HepG2 (cell line): Measurements from ENCODE around the gene NLRP6.

ENCODE experiments used
- NCOA2 ChIP-seq: sonication (generic); formaldehyde crosslinking; IDR thresholded peaks from 2 replicates; pipeline ENCODE4 v1.8.0; 2022; ENCODE audit warnings: inconsistent platforms
- POLR2A ChIP-seq, 2 experiments: IDR thresholded peaks; 2 replicates each; pipeline ENCODE4 v1.6.1; 2011; ENCODE audit warnings: low read depth in 2 of 2, low read length in 2 of 2, mild to moderate bottlenecking in 1 of 2, moderate library complexity in 1 of 2; ENCODE audit not compliant: insufficient read depth in 1 of 2
- TF ChIP-seq, protein P1 (sequence below): sonication (generic); formaldehyde crosslinking; IDR thresholded peaks from 2 replicates; pipeline ENCODE4 v1.5.0; 2020; ENCODE audit warnings: mild to moderate bottlenecking, missing genetic modification reagents, moderate library complexity

DNA sequence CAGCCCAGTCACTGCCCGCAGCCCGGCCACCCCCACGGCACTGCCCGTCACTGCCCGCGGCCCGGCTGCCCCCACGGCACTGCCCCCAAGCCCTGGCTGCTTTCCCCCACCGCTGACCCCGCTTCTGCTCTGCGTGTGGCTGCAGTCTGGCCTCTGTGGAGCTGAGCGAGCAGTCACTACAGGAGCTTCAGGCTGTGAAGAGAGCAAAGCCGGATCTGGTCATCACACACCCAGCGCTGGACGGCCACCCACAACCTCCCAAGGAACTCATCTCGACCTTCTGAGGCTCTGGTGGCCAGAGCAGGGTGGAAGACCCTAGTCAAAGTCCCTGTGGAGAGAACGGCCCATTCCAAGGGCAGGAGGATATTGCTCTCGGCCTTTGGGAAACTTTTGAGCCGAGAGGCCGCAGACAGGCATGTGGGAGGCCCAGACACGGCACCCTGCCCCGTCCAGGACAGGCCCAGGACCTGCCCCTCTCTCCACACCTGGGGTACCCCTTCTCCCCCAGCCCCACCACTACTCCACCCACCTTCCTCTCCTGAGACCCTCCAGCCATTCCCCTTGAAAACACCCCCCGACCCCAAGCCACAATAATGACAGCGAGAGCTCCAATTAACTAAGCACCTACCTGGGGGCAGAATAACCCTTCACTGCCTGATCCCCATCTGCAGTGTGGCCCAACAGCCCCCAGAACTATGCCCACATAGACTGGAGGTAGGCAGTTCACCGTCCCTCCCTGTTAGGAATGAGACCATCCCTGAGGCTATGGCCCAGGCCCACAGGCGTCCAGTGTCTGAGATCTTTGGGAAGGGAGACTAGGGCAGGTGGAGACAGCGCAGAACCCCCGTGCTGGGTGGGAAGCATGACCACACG lies 7.0 kb downstream of the NLRP6 start:
- no peak for TF ChIP-seq NCOA2 (CRISPR knock-in tag)
- TF ChIP-seq POLR2A (IDR thresholded peaks at IDR 0.05; ENCODE audit: insufficient read depth in 1 of 2, low read depth in 2 of 2, low read length in 2 of 2): no peak
- TF ChIP-seq, protein P1, sequence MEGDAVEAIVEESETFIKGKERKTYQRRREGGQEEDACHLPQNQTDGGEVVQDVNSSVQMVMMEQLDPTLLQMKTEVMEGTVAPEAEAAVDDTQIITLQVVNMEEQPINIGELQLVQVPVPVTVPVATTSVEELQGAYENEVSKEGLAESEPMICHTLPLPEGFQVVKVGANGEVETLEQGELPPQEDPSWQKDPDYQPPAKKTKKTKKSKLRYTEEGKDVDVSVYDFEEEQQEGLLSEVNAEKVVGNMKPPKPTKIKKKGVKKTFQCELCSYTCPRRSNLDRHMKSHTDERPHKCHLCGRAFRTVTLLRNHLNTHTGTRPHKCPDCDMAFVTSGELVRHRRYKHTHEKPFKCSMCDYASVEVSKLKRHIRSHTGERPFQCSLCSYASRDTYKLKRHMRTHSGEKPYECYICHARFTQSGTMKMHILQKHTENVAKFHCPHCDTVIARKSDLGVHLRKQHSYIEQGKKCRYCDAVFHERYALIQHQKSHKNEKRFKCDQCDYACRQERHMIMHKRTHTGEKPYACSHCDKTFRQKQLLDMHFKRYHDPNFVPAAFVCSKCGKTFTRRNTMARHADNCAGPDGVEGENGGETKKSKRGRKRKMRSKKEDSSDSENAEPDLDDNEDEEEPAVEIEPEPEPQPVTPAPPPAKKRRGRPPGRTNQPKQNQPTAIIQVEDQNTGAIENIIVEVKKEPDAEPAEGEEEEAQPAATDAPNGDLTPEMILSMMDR: no peak
